Transverse colon (tissue), 4 donors: Measurements from ENCODE around the gene SUSD4. TPM values are rescaled to one million over a fixed set of nuclear protein-coding genes. Genes with fewer than 3 reads are reported as not detected.

Experiments used
- DNase-seq: peaks from one replicate; pipeline ENCODE4 v3.0.0-alpha.2; 2019
- H3K27ac ChIP-seq, 4 donors: fragments of 200-600 bp; sonication (generic); 2 replicates each; pipeline ENCODE4 v1.5.1; 2016 to 2018; ENCODE audit warnings: inconsistent platforms in 4 of 4
- H3K27me3 ChIP-seq: fragments of 200-600 bp; sonication (generic); 2 replicates; pipeline ENCODE4 v1.5.1; 2017; ENCODE audit warnings: inconsistent platforms
- H3K36me3 ChIP-seq, 4 donors: fragments of 200-600 bp; sonication (generic); 2 replicates each; pipeline ENCODE4 v1.5.1; 2017 to 2019; ENCODE audit warnings: inconsistent platforms in 4 of 4
- H3K4me1 ChIP-seq, 4 donors: fragments of 200-600 bp; sonication (generic); 2 replicates each; pipeline ENCODE4 v1.5.1; 2017 to 2020; ENCODE audit warnings: inconsistent platforms in 4 of 4
- H3K4me3 ChIP-seq, 4 donors: fragments of 200-600 bp; sonication (generic); 1 replicate in 1 of 4; 2 replicates in 3 of 4; pipeline versions ENCODE4 v1.5.1 to v1.6.1; 2017 to 2019; ENCODE audit warnings: inconsistent platforms in 4 of 4
- H3K9me3 ChIP-seq, 2 donors: fragments of 200-600 bp; sonication (generic); 2 replicates each; pipeline ENCODE4 v1.5.1; 2017 to 2019; ENCODE audit warnings: inconsistent platforms in 2 of 2
- EP300 ChIP-seq: sonication (generic); formaldehyde crosslinking; IDR thresholded peaks from one replicate; pipeline ENCODE4 v1.6.1; 2017; ENCODE audit warnings: antibody characterized with exemption, low read depth
- POLR2A ChIP-seq: fragments of 450-650 bp; IDR thresholded peaks from one replicate; pipeline ENCODE4 v1.6.1; 2016; ENCODE audit warnings: antibody characterized with exemption, mild to moderate bottlenecking, moderate library complexity
- POLR2AphosphoS5 ChIP-seq, 3 donors: sonication (generic); formaldehyde crosslinking; IDR thresholded peaks; one replicate each; pipeline ENCODE4 v1.6.1; 2016; ENCODE audit warnings: antibody characterized with exemption in 3 of 3
- WGBS, 2 donors: methylation state at CpG; one replicate each; pipeline ENCODE4 v1.1.5; 2018; ENCODE audit warnings: low coverage in 1 of 2; 5-methylcytosine and 5-hydroxymethylcytosine counted together
- in situ Hi-C, 4 donors: fragments of 200-750 bp; cut with MboI; loops; one replicate each; pipeline versions ENCODE4 v1.15.0 to v1.15.1; 2017; ENCODE audit warnings: low sequenced_read_pairs in 3 of 4, low pct_ligation_motif_present in 1 of 4, low pct_unique_long_range_greater_than_20kb in 1 of 4
- intact Hi-C: fragments of 100-400 bp; cut with DNase I; formaldehyde crosslinking; loops from one replicate; pipeline ENCODE4 v1.15.1; 2023; ENCODE audit warnings: low total_unique reads
- total RNA-seq, 4 donors: library from RNA; depleted of rRNA; stranded (reverse); fragments of >200 nt; gene quantifications; one replicate each; pipeline ENCODE4 v1.1.0, GENCODE V29; 2016
- TF ChIP-seq, protein P1 (sequence below), 5 experiments: fragments of 200-600 bp in 3 of 5; fragments of 450-650 bp in 2 of 5; sonication (generic) in 3 of 5; IDR thresholded peaks; 1 replicate in 2 of 5; 2 replicates in 3 of 5; pipeline ENCODE4 v1.5.1; 2016 to 2017; ENCODE audit warnings: antibody characterized with exemption in 5 of 5, inconsistent platforms in 3 of 5, mild to moderate bottlenecking in 2 of 5, moderate library complexity in 1 of 5

SUSD4 gene
- total RNA-seq, 4 donors from 2014 or later = 0.32 to 1.2 TPM; not detected in 2

DNA sequence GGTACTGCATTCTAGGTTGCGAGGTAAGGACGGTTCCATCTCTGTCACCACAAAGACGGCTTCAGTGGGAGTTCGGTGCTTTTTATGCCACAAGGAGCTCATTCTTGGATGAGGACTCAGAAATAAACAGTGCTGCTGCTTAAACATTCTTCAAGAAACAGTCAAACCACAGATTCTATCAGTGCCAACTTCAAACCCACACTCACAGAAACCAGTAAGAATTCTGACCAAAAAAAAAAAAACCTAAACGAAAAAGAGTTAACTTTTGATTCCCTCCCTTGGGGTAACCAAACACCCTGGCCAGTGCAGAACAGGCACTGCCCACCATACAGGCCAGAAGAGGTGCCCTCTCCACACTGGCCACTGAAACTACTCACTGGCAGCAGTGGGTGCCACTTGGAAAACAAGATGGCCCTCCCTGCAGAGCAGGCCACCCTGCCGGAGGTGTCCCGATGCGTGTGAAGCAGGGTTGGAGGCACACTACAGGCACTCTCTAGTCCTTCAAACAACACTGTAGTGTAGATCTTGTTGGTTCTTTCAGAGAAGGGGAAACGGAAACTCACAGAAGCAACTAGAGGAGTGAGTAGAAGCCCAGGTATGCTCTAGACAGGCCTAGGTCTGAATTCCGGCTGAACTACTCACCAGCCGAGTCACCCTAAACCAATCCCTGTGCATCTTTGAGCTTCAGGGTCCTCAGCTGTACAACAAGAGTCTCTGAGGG lies 133.7 kb downstream of the SUSD4 start:
- in situ Hi-C loops = no loop called here
- TF ChIP-seq, protein P1, sequence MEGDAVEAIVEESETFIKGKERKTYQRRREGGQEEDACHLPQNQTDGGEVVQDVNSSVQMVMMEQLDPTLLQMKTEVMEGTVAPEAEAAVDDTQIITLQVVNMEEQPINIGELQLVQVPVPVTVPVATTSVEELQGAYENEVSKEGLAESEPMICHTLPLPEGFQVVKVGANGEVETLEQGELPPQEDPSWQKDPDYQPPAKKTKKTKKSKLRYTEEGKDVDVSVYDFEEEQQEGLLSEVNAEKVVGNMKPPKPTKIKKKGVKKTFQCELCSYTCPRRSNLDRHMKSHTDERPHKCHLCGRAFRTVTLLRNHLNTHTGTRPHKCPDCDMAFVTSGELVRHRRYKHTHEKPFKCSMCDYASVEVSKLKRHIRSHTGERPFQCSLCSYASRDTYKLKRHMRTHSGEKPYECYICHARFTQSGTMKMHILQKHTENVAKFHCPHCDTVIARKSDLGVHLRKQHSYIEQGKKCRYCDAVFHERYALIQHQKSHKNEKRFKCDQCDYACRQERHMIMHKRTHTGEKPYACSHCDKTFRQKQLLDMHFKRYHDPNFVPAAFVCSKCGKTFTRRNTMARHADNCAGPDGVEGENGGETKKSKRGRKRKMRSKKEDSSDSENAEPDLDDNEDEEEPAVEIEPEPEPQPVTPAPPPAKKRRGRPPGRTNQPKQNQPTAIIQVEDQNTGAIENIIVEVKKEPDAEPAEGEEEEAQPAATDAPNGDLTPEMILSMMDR (IDR thresholded peaks at IDR 0.05) = no peak
- TF ChIP-seq EP300 (no peak), POLR2AphosphoS5 (IDR thresholded peaks at IDR 0.05) (no peak), POLR2A (no peak)
- no peaks in the 10 kb centered on the region for H3K4me1 ChIP-seq
- no peaks in the 10 kb centered on the region for H3K9me3 ChIP-seq
- WGBS, 2 donors = 87 to 96% methylated on average over 5 to 11 of the region's 11 CpGs
- H3K27ac ChIP-seq = no peak overlapping the region
- H3K4me3 ChIP-seq = no peak overlapping the region
- H3K36me3 ChIP-seq = no peaks in the 10 kb centered on the region
- no peaks in the 10 kb centered on the region for H3K27me3 ChIP-seq
- no peak for DNase-seq
- intact Hi-C loops = no loop called here

DNA sequence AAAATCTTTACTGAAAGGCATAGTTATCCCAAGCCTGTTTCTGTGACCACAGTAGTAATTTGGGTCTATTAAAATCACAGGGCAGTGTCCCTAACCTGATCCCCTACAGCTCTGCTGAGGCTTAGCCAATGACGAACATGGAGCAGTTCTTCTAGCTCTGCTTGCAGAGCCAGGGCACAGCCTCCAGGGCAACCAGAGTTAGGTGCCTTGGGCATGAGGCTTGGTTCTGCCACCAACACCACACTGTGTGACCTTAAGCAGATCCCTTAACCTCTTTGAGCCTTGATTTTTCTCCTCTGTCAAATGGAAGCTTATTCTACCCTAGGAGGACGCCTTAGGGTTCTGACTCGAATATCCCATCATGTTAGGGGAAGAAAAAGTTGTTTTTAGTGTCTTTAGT lies 134.2 kb downstream of the SUSD4 start:
- 68 to 70% methylated on average over 2 to 3 of the region's 3 CpGs for WGBS, 2 donors
- intact Hi-C loops (no loop called here), in situ Hi-C loops (no loop called here)
- TF ChIP-seq EP300 (no peak), POLR2A (no peak)
- TF ChIP-seq, protein P1 (IDR thresholded peaks at IDR 0.05) = no peak
- Histone ChIP-seq H3K27ac (no peak overlapping the region), H3K9me3 (no peaks in the 10 kb centered on the region), H3K27me3 (no peaks in the 10 kb centered on the region), H3K4me3 (no peak overlapping the region), H3K36me3 (no peaks in the 10 kb centered on the region), H3K4me1 (no peaks in the 10 kb centered on the region)
- DNase-seq = no peak

DNA sequence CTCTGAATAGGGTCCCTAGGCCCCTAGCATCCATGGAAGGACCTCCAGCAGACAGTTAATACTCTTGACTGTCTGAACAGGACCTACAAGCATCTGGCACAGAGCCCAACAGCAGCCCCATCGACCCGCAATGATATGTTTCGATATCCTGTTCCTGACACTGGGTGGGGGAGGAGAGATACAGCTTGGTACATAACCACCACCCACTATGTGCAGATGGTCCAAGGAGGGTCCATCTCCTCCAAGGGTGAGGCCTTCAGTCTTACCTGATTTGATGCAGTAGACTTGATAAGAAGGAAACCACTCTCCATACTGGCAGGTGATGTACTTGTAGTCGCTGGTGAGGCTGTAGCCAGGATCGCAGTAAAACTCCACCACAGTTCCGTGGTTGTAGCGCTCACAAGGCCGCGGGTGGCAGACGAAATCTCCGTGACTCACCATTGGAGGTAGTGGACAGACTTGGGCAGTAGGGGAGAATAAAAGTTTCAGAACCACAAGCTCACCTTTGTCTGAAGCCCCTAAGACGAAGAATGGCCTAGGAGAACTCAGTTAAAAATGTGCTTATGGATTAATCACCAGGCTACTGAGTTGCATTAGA lies 134.9 kb downstream of the SUSD4 start:
- no peaks in the 10 kb centered on the region for H3K36me3 ChIP-seq
- intact Hi-C loops = no loop called here
- 94 to 100% methylated on average over 1 to 12 of the region's 12 CpGs for WGBS, 2 donors
- in situ Hi-C loops = no loop called here
- no peaks in the 10 kb centered on the region for H3K27me3 ChIP-seq
- no peak overlapping the region for H3K4me3 ChIP-seq
- no peak overlapping the region for H3K27ac ChIP-seq
- H3K9me3 ChIP-seq = no peaks in the 10 kb centered on the region
- no peak for DNase-seq
- H3K4me1 ChIP-seq = no peaks in the 10 kb centered on the region
- TF ChIP-seq POLR2AphosphoS5 (IDR thresholded peaks at IDR 0.05) (no peak), POLR2A (no peak), EP300 (no peak)
- TF ChIP-seq, protein P1 (IDR thresholded peaks at IDR 0.05) = no peak

DNA sequence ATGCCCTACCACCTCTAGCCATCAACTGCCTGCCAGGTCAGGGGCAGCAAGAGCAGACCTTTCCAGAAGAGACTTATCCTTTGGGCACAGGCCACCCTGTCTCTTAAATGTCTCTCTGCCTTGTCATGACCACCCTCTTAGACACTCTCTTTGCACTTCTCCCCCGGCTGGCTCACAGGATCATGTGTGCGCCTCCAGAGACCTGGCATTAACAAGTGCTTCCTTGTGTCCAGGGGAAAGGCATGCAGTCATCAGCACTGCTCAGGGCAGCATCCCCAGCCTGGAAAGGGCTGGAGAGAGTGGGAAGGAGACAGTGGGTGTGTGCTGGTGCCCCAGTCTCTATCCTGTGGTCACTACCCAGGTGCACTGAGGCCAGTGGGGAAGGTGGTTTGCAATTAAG lies 135.8 kb downstream of the SUSD4 start:
- TF ChIP-seq EP300 (no peak), POLR2A (no peak), POLR2AphosphoS5 (IDR thresholded peaks at IDR 0.05) (no peak)
- TF ChIP-seq, protein P1 (IDR thresholded peaks at IDR 0.05) = no peak
- in situ Hi-C loops = no loop called here
- WGBS, 2 donors = 91% methylated on average over 2 of the region's 2 CpGs; no CpG with 5 or more reads in 1 of the 2 donors

More for the DNA sequence above, 135.8 kb downstream of the SUSD4 start:
- H3K36me3 ChIP-seq = no peaks in the 10 kb centered on the region
- no peak overlapping the region for H3K27ac ChIP-seq
- H3K4me1 ChIP-seq = no peaks in the 10 kb centered on the region
- no peak overlapping the region for H3K4me3 ChIP-seq
- intact Hi-C loops = no loop called here
- H3K9me3 ChIP-seq = no peaks in the 10 kb centered on the region
- DNase-seq = no peak
- no peaks in the 10 kb centered on the region for H3K27me3 ChIP-seq
